Osteoblast (primary cell): ENCODE data around the gene SLC45A1. TPM values are rescaled to one million over a fixed set of nuclear protein-coding genes. Genes with fewer than 3 reads are reported as not detected.
"Not testable (repeated sequence)": the region's sequence is repeated elsewhere in the genome, so short reads cannot be mapped to it uniquely, and the experiment has no call there.

Source experiments
- DNase-seq: peaks from one replicate; pipeline ENCODE4 v3.0.0; 2011; ENCODE audit warnings: low spot score, mixed read lengths; ENCODE audit not compliant: insufficient read length; ENCODE audit errors: missing footprints
- H2AFZ ChIP-seq: 2 replicates; pipeline ENCODE4 v1.6.0; 2011; ENCODE audit warnings: mild to moderate bottlenecking, low read length
- H3K27ac ChIP-seq: 2 replicates; pipeline ENCODE4 v1.5.1; 2011; ENCODE audit warnings: mild to moderate bottlenecking, low read depth, low read length, moderate library complexity
- H3K27me3 ChIP-seq: 2 replicates; pipeline ENCODE4 v1.6.0; 2012; ENCODE audit warnings: mild to moderate bottlenecking, control low read depth, inconsistent platforms, low read length, moderate library complexity; ENCODE audit not compliant: insufficient read depth
- H3K36me3 ChIP-seq: 2 replicates; pipeline ENCODE4 v1.5.1; 2011; ENCODE audit warnings: mild to moderate bottlenecking, low read length, control low read depth, moderate library complexity; ENCODE audit not compliant: insufficient read depth
- H3K4me1 ChIP-seq: 2 replicates; pipeline ENCODE4 v1.5.1; 2011; ENCODE audit warnings: mild to moderate bottlenecking, low read length, control low read depth, moderate library complexity; ENCODE audit not compliant: insufficient read depth
- H3K4me2 ChIP-seq: 2 replicates; pipeline ENCODE4 v1.6.0; 2011; ENCODE audit warnings: mild to moderate bottlenecking, low read length; ENCODE audit not compliant: insufficient read depth
- H3K4me3 ChIP-seq: fragments of 200-600 bp; sonication (generic); 3 replicates; pipeline ENCODE4 v1.5.1; 2012; ENCODE audit warnings: mild to moderate bottlenecking, low read length, inconsistent platforms; ENCODE audit not compliant: insufficient read depth
- H3K79me2 ChIP-seq: 2 replicates; pipeline ENCODE4 v1.6.0; 2012; ENCODE audit warnings: mild to moderate bottlenecking, low read length, control low read depth, inconsistent platforms; ENCODE audit not compliant: insufficient read depth
- H3K9me3 ChIP-seq: 2 replicates; pipeline ENCODE4 v1.5.1; 2011; ENCODE audit warnings: low read depth, low read length, control low read depth
- H4K20me1 ChIP-seq: 2 replicates; pipeline ENCODE4 v1.6.0; 2012; ENCODE audit warnings: mild to moderate bottlenecking, low read length, control low read depth; ENCODE audit not compliant: insufficient read depth
- CTCF ChIP-seq: IDR thresholded peaks from 2 replicates; pipeline ENCODE4 v1.5.1; 2011; ENCODE audit warnings: mild to moderate bottlenecking, low read depth, low read length, moderate library complexity; ENCODE audit errors: extremely low read depth
- total RNA-seq: library from RNA; depleted of rRNA; stranded (reverse); fragments of >200 nt; gene quantifications from 2 replicates; pipeline ENCODE4 v1.2.3, GENCODE V29; 2012

SLC45A1 gene
- total RNA-seq, 1 donor = 1.8 TPM

- peak; percentile 13 for DNase-seq
- no peak overlapping the region for H2AFZ ChIP-seq
- TF ChIP-seq CTCF = no peak
Observed at GRCh38 chr1:8276173-8276914, 41.6 kb upstream of the SLC45A1 start.

GRCh38 chr1:8276932-8277331, 41.0 kb upstream of the SLC45A1 start:
- H3K4me1 ChIP-seq = no peaks in the 10 kb centered on the region
- no peak overlapping the region for H3K27ac ChIP-seq
- H3K4me3 ChIP-seq = no peak overlapping the region
- H3K36me3 ChIP-seq = no peaks in the 10 kb centered on the region
- no peak for DNase-seq
- no peaks in the 10 kb centered on the region for H4K20me1 ChIP-seq
- H3K27me3 ChIP-seq = no peaks in the 10 kb centered on the region
- no peak for TF ChIP-seq CTCF
- H2AFZ ChIP-seq = no peak overlapping the region
- H3K4me2 ChIP-seq = no peak overlapping the region
- H3K79me2 ChIP-seq = no peaks in the 10 kb centered on the region
- H3K9me3 ChIP-seq = no peaks in the 10 kb centered on the region

More at GRCh38 chr1:8276173-8276914, 41.6 kb upstream of the SLC45A1 start:
- no peak overlapping the region for H3K27ac ChIP-seq
- H3K36me3 ChIP-seq = no peaks in the 10 kb centered on the region
- H3K4me3 ChIP-seq = no peak overlapping the region
- H3K79me2 ChIP-seq = no peaks in the 10 kb centered on the region
- no peaks in the 10 kb centered on the region for H3K4me1 ChIP-seq
- no peaks in the 10 kb centered on the region for H4K20me1 ChIP-seq
- no peaks in the 10 kb centered on the region for H3K27me3 ChIP-seq
- no peaks in the 10 kb centered on the region for H3K9me3 ChIP-seq
- no peak overlapping the region for H3K4me2 ChIP-seq

GRCh38 chr1:8278677-8279076, 39.2 kb upstream of the SLC45A1 start:
- not testable (repeated sequence) for H3K79me2 ChIP-seq, H3K27ac ChIP-seq, H3K4me2 ChIP-seq, H3K36me3 ChIP-seq, DNase-seq, H3K9me3 ChIP-seq, H2AFZ ChIP-seq, H4K20me1 ChIP-seq, H3K4me1 ChIP-seq, H3K4me3 ChIP-seq, H3K27me3 ChIP-seq

- H3K4me2 ChIP-seq = peak overlapping the region; percentile 33
- peak overlapping the region; percentile 73 for H2AFZ ChIP-seq
- no peaks in the 10 kb centered on the region for H3K27me3 ChIP-seq
- H3K4me1 ChIP-seq = no peaks in the 10 kb centered on the region
- TF ChIP-seq CTCF = no peak
- H3K4me3 ChIP-seq = peak overlapping the region; percentile 34
- peak; percentile 15 for DNase-seq
- H3K9me3 ChIP-seq = no peaks in the 10 kb centered on the region
- H3K27ac ChIP-seq = no peak overlapping the region
- no peaks in the 10 kb centered on the region for H3K79me2 ChIP-seq
- no peaks in the 10 kb centered on the region for H4K20me1 ChIP-seq
- no peaks in the 10 kb centered on the region for H3K36me3 ChIP-seq
Observed at GRCh38 chr1:8281843-8282509, 35.9 kb upstream of the SLC45A1 start.
